K562 (cell line): ENCODE results near the gene INVS. TPM values are rescaled to one million over a fixed set of nuclear protein-coding genes. Genes with fewer than 3 reads are reported as not detected.

ENCODE experiments used
- ATAC-seq: fragments of 200-7000 bp; cut with Tn5 transposase; 3 replicates; pipeline ENCODE4 v1.9.1; 2020; ENCODE audit warnings: moderate library complexity
- BruUV-seq: library from RNA; stranded (reverse); fragments of 400-500 nt; replicated peaks from 2 replicates; lab custom pipeline; 2021; lab: Mats Ljungman, UMichigan
- CTCF ChIA-PET: fragments of 300-600 bp; formaldehyde crosslinking; extraction: SDS; loops from one replicate; lab custom pipeline; 2021; ENCODE audit warnings: low intra/inter-chr PET ratio; lab: Yijun Ruan, JAX
- POLR2A ChIA-PET: fragments of 300-600, 350-650 bp; sonication (Branson Sonifier 250); formaldehyde crosslinking; extraction: SDS; loops from one replicate; lab custom pipeline; 2021; ENCODE audit warnings: antibody characterized with exemption, inconsistent platforms; lab: Yijun Ruan, JAX
- DNase-seq, 4 experiments: peaks; one replicate each; pipeline versions ENCODE4 v3.0.0 to v3.0.0-alpha.2; 2011 to 2018; ENCODE audit warnings: low spot score in 3 of 4, mixed read lengths in 3 of 4; ENCODE audit errors: extremely low read depth in 1 of 4
- FAIRE-seq: peaks from 2 replicates; lab custom pipeline; 2011; peaks lifted over from hg19 to GRCh38; lab: Jason Lieb, UNC
- H2AFZ ChIP-seq: 2 replicates; pipeline ENCODE4 v1.6.0; 2011; ENCODE audit warnings: low read depth, low read length, control low read depth, inconsistent platforms
- H3K27ac ChIP-seq: fragments of 200-600 bp; 3 replicates; pipeline ENCODE4 v1.8.0; 2011; ENCODE audit warnings: low read depth, mild to moderate bottlenecking, control low read depth, inconsistent platforms, low read length, moderate library complexity, mixed read lengths; ENCODE audit errors: extremely low read depth
- H3K27me3 ChIP-seq, 2 experiments: fragments of 300-600 bp in 1 of 2; 2 replicates in 1 of 2; 3 replicates in 1 of 2; pipeline versions ENCODE4 v1.6.0 to v1.8.0; 2011; ENCODE audit warnings: inconsistent platforms in 2 of 2, low read length in 2 of 2, mild to moderate bottlenecking in 1 of 2, mixed read lengths in 1 of 2, moderate library complexity in 1 of 2; ENCODE audit not compliant: control insufficient read depth in 2 of 2, insufficient read depth in 2 of 2
- H3K36me3 ChIP-seq: fragments of 300-600 bp; 3 replicates; pipeline ENCODE4 v1.8.0; 2011; ENCODE audit warnings: mild to moderate bottlenecking, low read length, inconsistent platforms; ENCODE audit not compliant: control insufficient read depth, insufficient read depth
- H3K4me1 ChIP-seq, 2 experiments: fragments of 200-600 bp in 1 of 2; replicated peaks in 1 of 2; 2 replicates in 1 of 2; 3 replicates in 1 of 2; pipeline versions ENCODE4 v1.5.1 to v1.8.0; 2011; ENCODE audit warnings: inconsistent platforms in 2 of 2, low read length in 2 of 2, mild to moderate bottlenecking in 1 of 2, mixed read lengths in 1 of 2, moderate library complexity in 1 of 2; ENCODE audit not compliant: control insufficient read depth in 2 of 2, insufficient read depth in 2 of 2
- H3K4me2 ChIP-seq: 2 replicates; pipeline ENCODE4 v1.6.1; 2011; ENCODE audit warnings: low read length, control low read depth, inconsistent platforms, mixed read lengths; ENCODE audit not compliant: insufficient read depth
- H3K4me3 ChIP-seq: fragments of 200-600 bp; sonication (generic), shearing (Covaris generic); 2 replicates; pipeline ENCODE4 v1.5.1; 2016; ENCODE audit warnings: control low read depth, inconsistent platforms
- H3K79me2 ChIP-seq: fragments of 200-600 bp; 3 replicates; pipeline ENCODE4 v1.8.0; 2011; ENCODE audit warnings: low read length, inconsistent platforms; ENCODE audit not compliant: control insufficient read depth, insufficient read depth
- H3K9ac ChIP-seq, 2 experiments: 2 replicates each; pipeline versions ENCODE4 v1.6.0 to v1.6.1; 2011; ENCODE audit warnings: low read depth in 2 of 2, low read length in 2 of 2, control low read depth in 1 of 2, inconsistent platforms in 1 of 2, mild to moderate bottlenecking in 1 of 2, mixed read lengths in 1 of 2; ENCODE audit not compliant: insufficient read depth in 1 of 2
- H3K9me1 ChIP-seq: one replicate; pipeline ENCODE4 v1.6.0; 2011; ENCODE audit warnings: inconsistent platforms, mild to moderate bottlenecking, low read length, moderate library complexity; ENCODE audit not compliant: control insufficient read depth, insufficient read depth
- H3K9me3 ChIP-seq: replicated peaks from 2 replicates; pipeline ENCODE4 v1.5.1; 2011; ENCODE audit warnings: low read depth, low read length, inconsistent platforms; ENCODE audit not compliant: control insufficient read depth, insufficient read depth
- H4K20me1 ChIP-seq: replicated peaks from 2 replicates; pipeline ENCODE4 v1.6.1; 2011; ENCODE audit warnings: low read length, inconsistent platforms, mixed read lengths; ENCODE audit not compliant: control insufficient read depth, insufficient read depth
- CBFA2T2 ChIP-seq: fragments of 450-650 bp; conservative IDR thresholded peaks from 2 replicates; pipeline ENCODE4 v1.6.1; 2017; ENCODE audit warnings: mild to moderate bottlenecking
- FOXA1 ChIP-seq: fragments of 450-650 bp; IDR thresholded peaks from 2 replicates; pipeline ENCODE4 v1.6.1; 2016; ENCODE audit warnings: mild to moderate bottlenecking, borderline replicate concordance
- GTF2A2 ChIP-seq: IDR thresholded peaks from 2 replicates; pipeline ENCODE4 v1.6.1; 2016; ENCODE audit warnings: mild to moderate bottlenecking, missing genetic modification characterization, missing compliant biosample characterization
- HNRNPLL ChIP-seq: fragments of 200-400 bp; formaldehyde crosslinking; IDR thresholded peaks from 2 replicates; pipeline ENCODE4 v1.6.1; 2017; ENCODE audit warnings: low read length, low read depth, mild to moderate bottlenecking; ENCODE audit not compliant: poor library complexity, severe bottlenecking
- ILK ChIP-seq: fragments of 450-650 bp; IDR thresholded peaks from 2 replicates; pipeline ENCODE4 v1.6.1; 2016; ENCODE audit warnings: missing genetic modification characterization, low read depth, mild to moderate bottlenecking, missing compliant biosample characterization, moderate library complexity, borderline replicate concordance
- KAT8 ChIP-seq: fragments of 450-650 bp; IDR thresholded peaks from 2 replicates; pipeline ENCODE4 v1.6.1; 2016; ENCODE audit warnings: low read depth, mild to moderate bottlenecking
- MTA2 ChIP-seq: fragments of 450-650 bp; IDR thresholded peaks from 2 replicates; pipeline ENCODE4 v1.6.1; 2016; ENCODE audit warnings: low read depth
- MYC ChIP-seq, 2 experiments: fragments of 250-450 bp in 1 of 2; sonication (Bioruptor Pico) in 1 of 2; IDR thresholded peaks; 2 replicates each; pipeline versions ENCODE4 v1.5.1 to v1.6.1; 2012 to 2021; ENCODE audit warnings: low read depth in 2 of 2, borderline replicate concordance in 1 of 2, improper control_type of control experiment in 1 of 2, low read length in 1 of 2, mild to moderate bottlenecking in 1 of 2, moderate library complexity in 1 of 2
- SMAD1 ChIP-seq: fragments of 150-350 bp; IDR thresholded peaks from 2 replicates; pipeline ENCODE4 v1.6.1; 2014; ENCODE audit warnings: low read length, low read depth; ENCODE audit not compliant: partially characterized antibody
- SMAD4 ChIP-seq: fragments of 250-450 bp; sonication (Bioruptor Pico); conservative IDR thresholded peaks from 2 replicates; pipeline ENCODE4 v1.8.0; 2021; ENCODE audit warnings: inconsistent platforms, mild to moderate bottlenecking, moderate library complexity
- TBP ChIP-seq: optimal IDR thresholded peaks from 2 replicates; pipeline ENCODE3; 2011; ENCODE audit warnings: low read depth, low read length, improper control_type of control experiment
- TCF3 ChIP-seq: sonication (generic); formaldehyde crosslinking; IDR thresholded peaks from 2 replicates; pipeline ENCODE4 v1.4.0; 2020; ENCODE audit warnings: mild to moderate bottlenecking, missing genetic modification reagents
- WGBS: fragments of 100-300 bp; shearing (Covaris generic); methylation state at CpG from one replicate; pipeline ENCODE4 v1.1.6; 2016; ENCODE audit warnings: low coverage, mixed read lengths; ENCODE audit not compliant: insufficient coverage; ENCODE audit errors: missing lambda C conversion rate; 5-methylcytosine and 5-hydroxymethylcytosine counted together
- in situ Hi-C: fragments of 300-500 bp; cut with MboI; formaldehyde crosslinking; loops from 4 replicates; pipeline ENCODE4 v1.15.0; 2018; ENCODE audit warnings: inconsistent platforms, mixed read lengths
- intact Hi-C: fragments of 100-400 bp; cut with micrococcal nuclease; formaldehyde crosslinking; loops from 2 replicates; pipeline ENCODE4 v1.14.2; 2022
- polyA plus RNA-seq, 8 experiments: library from polyadenylated mRNA; depleted of rRNA in 4 of 8; stranded (reverse) in 5 of 8; unstranded in 3 of 8; fragments of >200 nt; fragmentation: Nextera tagmentation in 2 of 8; fragmentation: Illumina TruSeq in 1 of 8; extraction: Ambion mirVana in 2 of 8; extraction: Trizol in 1 of 8; gene quantifications; 2 replicates each; pipeline versions ENCODE4 v1.2.1 to v1.2.3, GENCODE V29; 2011 to 2014; ENCODE audit warnings: inconsistent platforms in 1 of 8, missing spikeins in 1 of 8
- total RNA-seq, 7 experiments: library from RNA; depleted of rRNA in 6 of 7; stranded (reverse); fragments of >200 nt in 6 of 7; fragmentation: Illumina TruSeq in 2 of 7; extraction: Trizol in 2 of 7; gene quantifications; 2 replicates each; pipeline versions ENCODE4 v1.2.1 to v1.2.3, GENCODE V29; 2011 to 2021; ENCODE audit warnings: low replicate concordance in 1 of 7
- TF ChIP-seq, protein P1 (sequence below): fragments of 450-650 bp; formaldehyde crosslinking; conservative IDR thresholded peaks from 2 replicates; pipeline ENCODE4 v1.4.0; 2022; ENCODE audit warnings: mild to moderate bottlenecking, missing genetic modification characterization
- TF ChIP-seq, protein P2 (sequence below), 2 experiments: IDR thresholded peaks in 1 of 2; conservative IDR thresholded peaks in 1 of 2; 2 replicates each; pipeline ENCODE4 v1.6.1; 2016; ENCODE audit warnings: low read depth in 2 of 2, mild to moderate bottlenecking in 1 of 2, missing compliant biosample characterization in 1 of 2, missing genetic modification characterization in 1 of 2, moderate library complexity in 1 of 2
- TF ChIP-seq, protein P3 (sequence below): fragments of 450-650 bp; IDR thresholded peaks from 2 replicates; pipeline ENCODE4 v1.6.1; 2016

Gene INVS
- total and polyA plus RNA-seq, 9 of the 15 experiments (the other 6 are each of a cell fraction or from before 2014, with no cell fraction given) = 0.77 to 18.5 (median 10.0) TPM

DNA sequence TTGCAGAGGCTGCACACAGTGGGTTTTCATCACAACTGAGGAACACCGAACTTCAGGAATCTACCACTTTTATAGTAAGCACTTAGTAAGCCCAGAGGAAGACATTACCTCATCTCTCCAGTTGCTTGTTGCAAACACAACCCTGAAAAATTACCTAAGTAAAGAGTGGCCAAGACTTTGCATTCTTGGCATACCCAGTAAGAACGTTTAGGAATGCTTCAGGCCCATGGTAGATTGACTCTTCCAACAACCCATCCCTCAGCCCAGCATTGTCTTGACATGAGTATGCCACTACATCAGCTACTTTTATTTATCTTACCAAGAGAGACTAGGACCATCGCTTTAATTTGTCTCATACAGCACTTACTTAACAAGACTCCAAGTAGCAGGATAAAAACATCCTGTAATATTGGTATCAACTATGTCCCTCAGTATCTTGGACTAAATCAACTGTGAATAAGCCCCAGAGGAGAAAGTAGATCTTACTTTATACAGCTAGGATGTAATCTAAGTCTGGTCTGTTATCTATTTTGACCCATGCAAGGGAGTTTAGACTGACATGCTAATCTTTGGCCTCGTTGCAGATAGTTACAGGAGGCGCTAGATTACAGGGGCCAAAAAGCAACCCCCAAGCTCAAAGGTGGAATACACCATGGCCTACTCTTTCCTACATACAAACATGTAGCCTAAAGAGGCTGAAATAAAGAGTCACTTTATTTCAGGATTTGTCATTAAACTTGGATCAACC lies 114.9 kb downstream of the INVS start:
- DNase-seq = peak in 1 of 4 experiments; percentile 27
- in situ Hi-C loops = loop anchor here (5.0 to 10.0 kb wide), 3 partner anchors 89 to 1029 kb away; no protein-coding TSS in a partner anchor
- ATAC-seq = no peak
- Histone ChIP-seq H3K4me1 (peaks cover 0 to 16% of the 10 kb centered on the region in 2 experiments; a peak in 2 of 5 replicates), H3K9me3 (no peaks in the 10 kb centered on the region), H3K9me1 (no peaks in the 10 kb centered on the region), H3K4me2 (peak overlapping the region; percentile 19; the same call in 1 of the 2 replicates), H3K9ac (no peak overlapping the region), H3K79me2 (no peaks in the 10 kb centered on the region), H3K4me3 (no peak overlapping the region), H3K27ac (no peak overlapping the region), H4K20me1 (no peaks in the 10 kb centered on the region), H3K36me3 (peaks cover 10% of the 10 kb centered on the region; the same call in 1 of the 3 replicates), H3K27me3 (no peaks in the 10 kb centered on the region), H2AFZ (no peak overlapping the region)
- ChIA-PET POLR2A (no interaction called here), CTCF (interaction anchor here (0.7 kb wide), 1 partner anchor 186 kb away, joined by 3 read pairs; no protein-coding TSS in a partner anchor)
- FAIRE-seq = no peak
- 30% methylated on average over 5 of the region's 5 CpGs for WGBS
- intact Hi-C loops = loop anchor here (10.0 kb wide), 2 partner anchors 61 to 1049 kb away; no protein-coding TSS in a partner anchor
- no TSS peak for BruUV-seq
- TF ChIP-seq SMAD1 (no peak), MTA2 (no peak), TCF3 (CRISPR knock-in tag) (0 out of 2 replicates have a peak, but pooled peaks have one; percentile 7), CBFA2T2 (peak; percentile 55), TBP (no peak), HNRNPLL (no peak), ILK (tag) (no peak), SMAD4 (CRISPR knock-in tag) (peak; percentile 29; the same call in 1 of the 2 replicates), FOXA1 (no peak), MYC (IDR thresholded peaks at IDR 0.05; ENCODE audit: low read depth, low read length) (0 out of 2 replicates have a peak, but pooled peaks have one; percentile 12), MYC (CRISPR knock-in tag; IDR thresholded peaks at IDR 0.05; ENCODE audit: borderline replicate concordance, low read depth) (no peak), GTF2A2 (no peak), KAT8 (no peak)
- TF ChIP-seq, protein P1, sequence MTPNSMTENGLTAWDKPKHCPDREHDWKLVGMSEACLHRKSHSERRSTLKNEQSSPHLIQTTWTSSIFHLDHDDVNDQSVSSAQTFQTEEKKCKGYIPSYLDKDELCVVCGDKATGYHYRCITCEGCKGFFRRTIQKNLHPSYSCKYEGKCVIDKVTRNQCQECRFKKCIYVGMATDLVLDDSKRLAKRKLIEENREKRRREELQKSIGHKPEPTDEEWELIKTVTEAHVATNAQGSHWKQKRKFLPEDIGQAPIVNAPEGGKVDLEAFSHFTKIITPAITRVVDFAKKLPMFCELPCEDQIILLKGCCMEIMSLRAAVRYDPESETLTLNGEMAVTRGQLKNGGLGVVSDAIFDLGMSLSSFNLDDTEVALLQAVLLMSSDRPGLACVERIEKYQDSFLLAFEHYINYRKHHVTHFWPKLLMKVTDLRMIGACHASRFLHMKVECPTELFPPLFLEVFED = no peak
- TF ChIP-seq, protein P2, sequence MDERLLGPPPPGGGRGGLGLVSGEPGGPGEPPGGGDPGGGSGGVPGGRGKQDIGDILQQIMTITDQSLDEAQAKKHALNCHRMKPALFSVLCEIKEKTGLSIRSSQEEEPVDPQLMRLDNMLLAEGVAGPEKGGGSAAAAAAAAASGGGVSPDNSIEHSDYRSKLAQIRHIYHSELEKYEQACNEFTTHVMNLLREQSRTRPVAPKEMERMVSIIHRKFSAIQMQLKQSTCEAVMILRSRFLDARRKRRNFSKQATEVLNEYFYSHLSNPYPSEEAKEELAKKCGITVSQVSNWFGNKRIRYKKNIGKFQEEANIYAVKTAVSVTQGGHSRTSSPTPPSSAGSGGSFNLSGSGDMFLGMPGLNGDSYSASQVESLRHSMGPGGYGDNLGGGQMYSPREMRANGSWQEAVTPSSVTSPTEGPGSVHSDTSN (CRISPR knock-in tag; IDR thresholded peaks at IDR 0.05; ENCODE audit: low read depth) = no peak
- TF ChIP-seq, protein P2 (tag; conservative IDR thresholded peaks at IDR 0.05; ENCODE audit: low read depth) = 0 out of 2 replicates have a peak, but pooled peaks have one; percentile 19
- TF ChIP-seq, protein P3, sequence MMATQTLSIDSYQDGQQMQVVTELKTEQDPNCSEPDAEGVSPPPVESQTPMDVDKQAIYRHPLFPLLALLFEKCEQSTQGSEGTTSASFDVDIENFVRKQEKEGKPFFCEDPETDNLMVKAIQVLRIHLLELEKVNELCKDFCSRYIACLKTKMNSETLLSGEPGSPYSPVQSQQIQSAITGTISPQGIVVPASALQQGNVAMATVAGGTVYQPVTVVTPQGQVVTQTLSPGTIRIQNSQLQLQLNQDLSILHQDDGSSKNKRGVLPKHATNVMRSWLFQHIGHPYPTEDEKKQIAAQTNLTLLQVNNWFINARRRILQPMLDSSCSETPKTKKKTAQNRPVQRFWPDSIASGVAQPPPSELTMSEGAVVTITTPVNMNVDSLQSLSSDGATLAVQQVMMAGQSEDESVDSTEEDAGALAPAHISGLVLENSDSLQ = peak; percentile 43; the same call in 1 of the 2 replicates
